ENCODE results near the gene HDAC4. TPM values are rescaled to one million over a fixed set of nuclear protein-coding genes. Genes with fewer than 3 reads are reported as not detected.

The HDAC4 gene
- total and polyA plus RNA-seq, 2 of the 8 experiments (the other 6 are each of a cell fraction or from before 2014, with no cell fraction given) = 15.4 to 31.5 TPM

GRCh38 chr2:239068411-239068810 is 332.4 kb downstream of the HDAC4 start (continued):
- TF ChIP-seq RAD21 (IDR thresholded peaks at IDR 0.05 in 1 of 2, conservative IDR thresholded peaks at IDR 0.05 in 1 of 2; ENCODE audit: low read depth in 2 of 2, low read length in 2 of 2) (no peak), SIRT6 (IDR thresholded peaks at IDR 0.05; ENCODE audit: low read length) (no peak), TAF1 (IDR thresholded peaks at IDR 0.05; ENCODE audit: low read depth, low read length) (no peak), BACH1 (IDR thresholded peaks at IDR 0.05; ENCODE audit: low read length) (no peak), RXRA (IDR thresholded peaks at IDR 0.05; ENCODE audit: insufficient read depth, low read depth, low read length) (no peak)

Measured in H1 (cell line).